K562 (cell line): Measurements from ENCODE around the gene DET1. TPM values are rescaled to one million over a fixed set of nuclear protein-coding genes. Genes with fewer than 3 reads are reported as not detected.

Experiments
- ARID2 ChIP-seq: fragments of 450-650 bp; IDR thresholded peaks from 2 replicates; pipeline ENCODE4 v1.6.1; 2017; ENCODE audit warnings: antibody characterized with exemption, mild to moderate bottlenecking
- BACH1 ChIP-seq: fragments of 200-800 bp; sonication (Bioruptor generic); IDR thresholded peaks from 2 replicates; pipeline ENCODE4 v1.6.1; 2016; ENCODE audit warnings: missing genetic modification characterization, missing compliant biosample characterization
- CREM ChIP-seq: IDR thresholded peaks from 2 replicates; pipeline ENCODE4 v1.6.1; 2014; ENCODE audit warnings: antibody characterized with exemption, low read depth
- ELF1 ChIP-seq: fragments of 200-800 bp; sonication (Bioruptor generic); IDR thresholded peaks from 2 replicates; pipeline ENCODE4 v1.6.1; 2016; ENCODE audit warnings: missing genetic modification characterization, missing compliant biosample characterization
- ELK3 ChIP-seq: fragments of 450-650 bp; formaldehyde crosslinking; IDR thresholded peaks from 2 replicates; pipeline ENCODE4 v1.4.0; 2020; ENCODE audit warnings: mild to moderate bottlenecking
- ESRRA ChIP-seq: fragments of 450-650 bp; IDR thresholded peaks from 2 replicates; pipeline ENCODE4 v1.6.1; 2014; ENCODE audit warnings: low read depth, mild to moderate bottlenecking, moderate library complexity, borderline replicate concordance
- GATA2 ChIP-seq: sonication (generic); formaldehyde crosslinking; IDR thresholded peaks from 2 replicates; pipeline ENCODE4 v1.4.0; 2020; ENCODE audit warnings: mild to moderate bottlenecking, missing genetic modification reagents
- KLF13 ChIP-seq: fragments of 450-650 bp; IDR thresholded peaks from 2 replicates; pipeline ENCODE4 v1.6.1; 2016; ENCODE audit warnings: missing genetic modification characterization, low read depth, mild to moderate bottlenecking, missing compliant biosample characterization, moderate library complexity, borderline replicate concordance
- MAZ ChIP-seq, 2 experiments: fragments of 450-650 bp in 1 of 2; sonication (generic) in 1 of 2; formaldehyde crosslinking; IDR thresholded peaks in 1 of 2; conservative IDR thresholded peaks in 1 of 2; 2 replicates each; pipeline versions ENCODE4 v1.4.0 to v1.5.0; 2020; ENCODE audit warnings: mild to moderate bottlenecking in 1 of 2, missing genetic modification reagents in 1 of 2
- MED1 ChIP-seq: sonication (generic); formaldehyde crosslinking; IDR thresholded peaks from 2 replicates; pipeline ENCODE4 v1.8.1; 2023; ENCODE audit warnings: missing genetic modification reagents, borderline replicate concordance
- NR0B1 ChIP-seq: fragments of 450-650 bp; IDR thresholded peaks from one replicate; pipeline ENCODE4 v1.6.1; 2018; ENCODE audit warnings: mild to moderate bottlenecking, moderate library complexity; ENCODE audit not compliant: partially characterized antibody
- SMAD3 ChIP-seq: fragments of 450-650 bp; formaldehyde crosslinking; conservative IDR thresholded peaks from 2 replicates; pipeline ENCODE4 v1.4.0; 2020; ENCODE audit warnings: mild to moderate bottlenecking
- SP2 ChIP-seq: IDR thresholded peaks from 2 replicates; pipeline ENCODE4 v1.6.1; 2011; ENCODE audit warnings: mild to moderate bottlenecking, low read depth, low read length, moderate library complexity; ENCODE audit not compliant: poor library complexity, severe bottlenecking; ENCODE audit errors: extremely low read depth
- STAG1 ChIP-seq: sonication (generic); formaldehyde crosslinking; IDR thresholded peaks from 2 replicates; pipeline ENCODE4 v1.5.0; 2020; ENCODE audit warnings: missing genetic modification reagents, borderline replicate concordance
- XRCC4 ChIP-seq: IDR thresholded peaks from one replicate; pipeline ENCODE4 v1.6.1; 2011; ENCODE audit not compliant: insufficient read depth, insufficient read length; ENCODE audit errors: extremely low read depth
- ZBTB5 ChIP-seq: fragments of 450-650 bp; IDR thresholded peaks from 2 replicates; pipeline ENCODE4 v1.6.1; 2017; ENCODE audit warnings: antibody characterized with exemption
- ZNF41 ChIP-seq: fragments of 250-450 bp; sonication (Bioruptor Pico); conservative IDR thresholded peaks from 2 replicates; pipeline ENCODE4 v1.4.0; 2020; ENCODE audit warnings: mild to moderate bottlenecking
- ZNF512 ChIP-seq: IDR thresholded peaks from 2 replicates; pipeline ENCODE4 v1.6.1; 2016; ENCODE audit warnings: missing genetic modification characterization, missing compliant biosample characterization
- ZNF551 ChIP-seq: fragments of 250-450 bp; sonication (Bioruptor Pico); IDR thresholded peaks from 2 replicates; pipeline ENCODE4 v1.5.0; 2021; ENCODE audit warnings: mild to moderate bottlenecking, moderate library complexity
- ZNF695 ChIP-seq: fragments of 450-650 bp; formaldehyde crosslinking; IDR thresholded peaks from 2 replicates; pipeline ENCODE4 v1.4.0; 2020; ENCODE audit warnings: mild to moderate bottlenecking, moderate library complexity
- polyA plus RNA-seq, 8 experiments: library from polyadenylated mRNA; depleted of rRNA in 4 of 8; stranded (reverse) in 5 of 8; unstranded in 3 of 8; fragments of >200 nt; fragmentation: Nextera tagmentation in 2 of 8; fragmentation: Illumina TruSeq in 1 of 8; extraction: Ambion mirVana in 2 of 8; extraction: Trizol in 1 of 8; gene quantifications; 2 replicates each; pipeline versions ENCODE4 v1.2.1 to v1.2.3, GENCODE V29; 2011 to 2014; ENCODE audit warnings: inconsistent platforms in 1 of 8, missing spikeins in 1 of 8
- total RNA-seq, 7 experiments: library from RNA; depleted of rRNA in 6 of 7; stranded (reverse); fragments of >200 nt in 6 of 7; fragmentation: Illumina TruSeq in 2 of 7; extraction: Trizol in 2 of 7; gene quantifications; 2 replicates each; pipeline versions ENCODE4 v1.2.1 to v1.2.3, GENCODE V29; 2011 to 2021; ENCODE audit warnings: low replicate concordance in 1 of 7

Gene DET1
- total and polyA plus RNA-seq, 9 of the 15 experiments (the other 6 are each of a cell fraction or from before 2014, with no cell fraction given), result 4.2 to 8.1 (median 6.0) TPM

GRCh38 chr15:88563638-88564037 is 17.2 kb upstream of the DET1 start (continued):
- TF ChIP-seq ELF1, result peak; percentile 75
- TF ChIP-seq KLF13, result no peak
- TF ChIP-seq ZBTB5, result peak; percentile 85
- no peak for TF ChIP-seq ESRRA
- 0 out of 4 replicates have a peak, but pooled peaks of 1 of the 2 experiments have one; percentile 43 for TF ChIP-seq MAZ (CRISPR knock-in tag; conservative IDR thresholded peaks at IDR 0.05 in 1 of 2, IDR thresholded peaks at IDR 0.05 in 1 of 2)
- TF ChIP-seq SMAD3 (CRISPR knock-in tag), result no peak
- TF ChIP-seq ZNF695 (CRISPR knock-in tag), result no peak
- no peak for TF ChIP-seq ZNF41 (CRISPR knock-in tag)
- peak; percentile 52; the same call in 1 of the 2 replicates for TF ChIP-seq GATA2
- no peak for TF ChIP-seq MED1
- no peak for TF ChIP-seq BACH1
- TF ChIP-seq ARID2, result no peak
- TF ChIP-seq SP2, result no peak
- TF ChIP-seq ELK3 (CRISPR knock-in tag), result no peak
- no peak for TF ChIP-seq ZNF551 (CRISPR knock-in tag)
- peak; percentile 66 for TF ChIP-seq CREM
- no peak for TF ChIP-seq STAG1 (CRISPR knock-in tag)
- TF ChIP-seq NR0B1, result no peak
- TF ChIP-seq ZNF512 (tag), result no peak
- no peak for TF ChIP-seq XRCC4
